ENCODE results near the gene SHROOM2. TPM values are rescaled to one million over a fixed set of nuclear protein-coding genes. Genes with fewer than 3 reads are reported as not detected.

SHROOM2 gene
- total RNA-seq, 2 donors from 2014 or later = 3.9 to 7.8 TPM

DNA sequence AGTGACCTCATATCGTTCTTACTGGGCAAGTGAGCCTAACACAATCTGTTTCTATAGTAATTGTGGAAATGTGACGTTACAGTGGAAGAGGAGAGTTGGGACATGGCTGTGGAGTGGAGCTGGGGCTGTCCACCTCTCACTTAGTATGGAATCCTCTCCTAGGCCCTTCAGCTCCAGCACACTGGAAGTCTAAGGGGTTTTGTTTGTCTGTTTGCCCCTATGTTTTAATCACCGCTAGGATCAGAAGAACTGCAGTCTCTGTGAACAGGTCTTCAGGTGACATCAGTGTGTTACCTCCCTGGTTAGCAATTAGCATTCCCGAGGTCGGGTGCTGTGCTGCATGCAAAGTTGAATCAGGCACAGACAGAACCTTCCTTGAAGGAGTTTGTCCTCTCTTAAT, 131.6 kb downstream of the SHROOM2 start:
- intact Hi-C loops (cut with DNase I) = no loop called here
- Histone ChIP-seq H3K27ac (no peak overlapping the region), H3K4me3 (no peak overlapping the region), H3K9ac (ENCODE audit: low read depth in 2 of 2, low read length in 2 of 2) (no peak overlapping the region), H3K27me3 (no peaks in the 10 kb centered on the region), H3K9me3 (no peaks in the 10 kb centered on the region), H3K4me1 (no peaks in the 10 kb centered on the region), H3K36me3 (no peaks in the 10 kb centered on the region)
- TF ChIP-seq, protein P1, sequence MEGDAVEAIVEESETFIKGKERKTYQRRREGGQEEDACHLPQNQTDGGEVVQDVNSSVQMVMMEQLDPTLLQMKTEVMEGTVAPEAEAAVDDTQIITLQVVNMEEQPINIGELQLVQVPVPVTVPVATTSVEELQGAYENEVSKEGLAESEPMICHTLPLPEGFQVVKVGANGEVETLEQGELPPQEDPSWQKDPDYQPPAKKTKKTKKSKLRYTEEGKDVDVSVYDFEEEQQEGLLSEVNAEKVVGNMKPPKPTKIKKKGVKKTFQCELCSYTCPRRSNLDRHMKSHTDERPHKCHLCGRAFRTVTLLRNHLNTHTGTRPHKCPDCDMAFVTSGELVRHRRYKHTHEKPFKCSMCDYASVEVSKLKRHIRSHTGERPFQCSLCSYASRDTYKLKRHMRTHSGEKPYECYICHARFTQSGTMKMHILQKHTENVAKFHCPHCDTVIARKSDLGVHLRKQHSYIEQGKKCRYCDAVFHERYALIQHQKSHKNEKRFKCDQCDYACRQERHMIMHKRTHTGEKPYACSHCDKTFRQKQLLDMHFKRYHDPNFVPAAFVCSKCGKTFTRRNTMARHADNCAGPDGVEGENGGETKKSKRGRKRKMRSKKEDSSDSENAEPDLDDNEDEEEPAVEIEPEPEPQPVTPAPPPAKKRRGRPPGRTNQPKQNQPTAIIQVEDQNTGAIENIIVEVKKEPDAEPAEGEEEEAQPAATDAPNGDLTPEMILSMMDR (IDR thresholded peaks at IDR 0.05) = no peak
- no peak for DNase-seq

GRCh38 chrX:9919632-9920172, 133.5 kb downstream of the SHROOM2 start:
- no peak for DNase-seq
- TF ChIP-seq, protein P1 (IDR thresholded peaks at IDR 0.05) = no peak
- H3K4me1 ChIP-seq = no peaks in the 10 kb centered on the region
- no peaks in the 10 kb centered on the region for H3K36me3 ChIP-seq
- H3K27me3 ChIP-seq = no peaks in the 10 kb centered on the region
- H3K4me3 ChIP-seq = no peak overlapping the region
- intact Hi-C loops (cut with DNase I) = no loop called here
- no peaks in the 10 kb centered on the region for H3K9me3 ChIP-seq
- no peak overlapping the region for H3K27ac ChIP-seq
- no peak overlapping the region for H3K9ac ChIP-seq (ENCODE audit: low read depth in 2 of 2, low read length in 2 of 2)

- Histone ChIP-seq H3K36me3 (no peaks in the 10 kb centered on the region), H3K27me3 (no peaks in the 10 kb centered on the region), H3K9me3 (no peaks in the 10 kb centered on the region), H3K4me1 (no peaks in the 10 kb centered on the region), H3K9ac (ENCODE audit: low read depth in 2 of 2, low read length in 2 of 2) (no peak overlapping the region), H3K4me3 (no peak overlapping the region), H3K27ac (no peak overlapping the region)
- TF ChIP-seq, protein P1 (IDR thresholded peaks at IDR 0.05) = no peak
- intact Hi-C loops (cut with DNase I) = no loop called here
- DNase-seq = no peak
Measured at GRCh38 chrX:9921407-9921806, 135.2 kb downstream of the SHROOM2 start.

DNA sequence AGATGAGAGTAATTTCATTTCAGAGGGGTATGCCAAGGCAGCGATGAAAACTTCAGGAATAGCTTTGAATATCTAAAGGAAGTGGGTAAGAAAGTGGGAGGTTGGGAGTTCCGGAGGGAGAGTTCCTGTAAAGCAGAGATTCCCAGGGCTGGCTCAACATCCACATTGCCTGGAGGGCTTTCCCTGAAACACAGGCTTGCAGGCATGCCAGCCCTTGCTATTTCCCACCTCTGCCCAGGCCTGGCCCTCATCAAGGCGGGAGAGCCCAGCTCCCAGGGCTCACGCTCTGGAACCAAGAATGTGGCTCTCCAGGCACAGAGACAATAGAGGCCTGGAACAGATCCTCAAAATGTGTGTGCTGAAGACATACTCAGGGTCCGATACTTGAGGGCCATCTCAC, 137.1 kb downstream of the SHROOM2 start:
- DNase-seq = no peak
- H3K4me1 ChIP-seq = no peaks in the 10 kb centered on the region
- H3K27me3 ChIP-seq = no peaks in the 10 kb centered on the region
- intact Hi-C loops (cut with DNase I) = no loop called here
- no peak overlapping the region for H3K4me3 ChIP-seq
- no peaks in the 10 kb centered on the region for H3K36me3 ChIP-seq
- no peak overlapping the region for H3K27ac ChIP-seq
- no peak overlapping the region for H3K9ac ChIP-seq (ENCODE audit: low read depth in 2 of 2, low read length in 2 of 2)
- TF ChIP-seq, protein P1 (IDR thresholded peaks at IDR 0.05) = no peak
- H3K9me3 ChIP-seq = no peaks in the 10 kb centered on the region

GRCh38 chrX:9926002-9926401, 139.8 kb downstream of the SHROOM2 start:
- H3K9me3 ChIP-seq = no peaks in the 10 kb centered on the region
- no peaks in the 10 kb centered on the region for H3K27me3 ChIP-seq
- intact Hi-C loops (cut with DNase I) = no loop called here
- TF ChIP-seq, protein P1 (IDR thresholded peaks at IDR 0.05) = no peak
- DNase-seq = no peak
- H3K27ac ChIP-seq = no peak overlapping the region
- no peak overlapping the region for H3K9ac ChIP-seq (ENCODE audit: low read depth in 2 of 2, low read length in 2 of 2)
- no peaks in the 10 kb centered on the region for H3K4me1 ChIP-seq
- H3K4me3 ChIP-seq = no peak overlapping the region
- H3K36me3 ChIP-seq = no peaks in the 10 kb centered on the region

All from colonic mucosa (tissue), 4 donors.